Measurements from ENCODE around the gene RNF126.
"Not testable (repeated sequence)": the region's sequence is repeated elsewhere in the genome, so short reads cannot be mapped to it uniquely, and the experiment has no call there.

The RNF126 gene

DNA sequence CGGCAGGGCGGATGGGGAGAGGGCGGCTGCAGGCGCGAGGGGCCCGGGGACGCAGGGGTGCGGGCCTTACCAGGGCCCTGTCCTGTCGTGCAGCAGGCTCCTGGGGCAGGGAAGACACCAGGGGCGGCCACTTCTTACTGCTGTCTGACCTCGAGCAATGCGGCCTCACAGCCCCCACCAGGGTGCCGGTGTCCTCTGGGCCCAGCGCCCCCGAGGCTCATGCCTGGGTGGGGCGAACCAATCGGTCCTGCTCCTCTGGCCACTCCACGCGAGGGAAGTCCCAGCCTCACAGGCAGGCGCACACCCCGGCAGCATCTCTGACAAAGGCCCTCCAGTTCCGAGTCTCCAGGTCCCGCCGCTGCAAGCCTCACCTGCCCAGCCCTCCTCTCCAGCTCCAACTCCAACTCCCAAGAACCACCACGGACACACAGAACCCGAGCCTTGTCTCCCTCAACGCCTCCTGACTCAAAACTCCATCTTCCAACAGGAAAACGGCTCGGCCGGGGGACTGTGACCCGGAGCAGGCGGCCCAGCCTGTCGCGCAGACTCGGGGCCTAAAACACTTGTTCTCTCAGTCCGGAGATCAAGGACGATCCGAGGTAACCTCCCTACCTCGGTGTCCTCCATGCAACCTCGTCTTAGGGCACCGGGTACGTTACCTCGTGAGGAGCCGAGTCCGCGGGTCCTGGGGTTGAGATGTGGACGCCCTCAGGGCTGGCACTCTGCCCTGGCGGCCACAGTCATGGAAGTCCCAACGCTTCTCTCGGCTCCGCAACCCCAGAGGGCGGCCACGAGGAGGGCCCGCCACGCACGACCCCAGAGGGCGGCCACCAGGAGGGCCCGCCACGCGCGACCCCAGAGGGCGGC is 16.9 kb downstream of the RNF126 start:
- DNase-seq, result no peak

DNA sequence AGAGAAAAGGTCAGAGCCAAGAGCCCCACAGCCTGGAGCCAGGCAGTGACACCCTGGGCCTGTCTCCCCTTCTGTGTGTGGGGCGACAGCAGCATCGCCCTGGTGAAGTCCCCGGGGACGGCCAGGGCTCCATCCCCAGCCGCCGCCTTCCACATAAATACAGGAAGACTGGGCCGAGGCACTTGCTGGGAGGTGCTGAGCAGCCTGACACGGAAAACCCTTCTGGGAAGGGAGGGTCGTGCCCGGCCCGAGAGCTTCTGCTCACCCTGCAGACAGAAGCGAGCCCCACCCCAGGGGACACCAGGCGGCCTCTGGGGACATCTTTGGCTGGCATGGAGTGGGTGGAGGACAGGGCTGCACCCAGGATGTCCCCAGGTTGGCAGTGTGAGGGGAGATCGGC is 18.2 kb downstream of the RNF126 start:
- no peak for DNase-seq

DNA sequence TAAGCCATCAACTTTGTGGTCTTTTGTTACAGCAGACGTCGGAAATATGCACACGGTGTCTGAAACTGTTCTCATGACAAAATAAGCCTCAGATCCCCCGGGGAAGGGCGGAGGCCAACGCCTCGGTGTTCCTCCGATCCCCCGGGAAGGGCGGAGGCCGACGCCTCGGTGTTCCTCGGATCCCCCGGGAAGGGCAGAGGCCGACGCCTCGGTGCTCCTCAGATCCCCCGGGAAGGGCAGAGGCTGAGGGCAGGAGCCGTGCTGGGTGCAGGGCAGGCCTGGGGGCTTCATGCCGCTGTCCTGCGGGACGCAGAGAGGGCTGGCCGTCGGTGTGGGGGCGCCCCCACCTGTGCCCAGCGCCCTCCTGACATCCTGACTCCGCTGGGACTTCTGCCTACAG is 18.7 kb downstream of the RNF126 start:
- DNase-seq, result no peak

DNA sequence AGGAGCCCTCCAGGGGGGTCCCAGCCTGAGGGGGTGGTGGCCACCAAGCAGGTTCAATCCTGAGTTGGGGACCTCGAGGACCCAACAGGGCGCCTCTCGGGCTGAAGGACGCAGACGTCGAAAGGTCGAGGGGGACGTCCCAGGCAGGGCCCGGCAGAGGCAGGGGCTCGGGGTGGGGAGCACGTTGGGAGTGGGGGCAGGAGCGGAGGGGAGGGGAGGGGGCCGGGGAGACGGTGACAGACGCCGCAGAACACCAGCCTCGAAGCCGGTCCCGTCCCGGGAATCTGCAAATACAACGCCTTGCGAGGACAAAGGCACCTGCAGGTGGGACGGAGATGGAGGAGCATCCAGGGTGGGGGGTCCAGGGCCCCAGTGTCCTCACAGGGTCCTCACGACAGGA is 19.3 kb downstream of the RNF126 start:
- no peak for DNase-seq

DNA sequence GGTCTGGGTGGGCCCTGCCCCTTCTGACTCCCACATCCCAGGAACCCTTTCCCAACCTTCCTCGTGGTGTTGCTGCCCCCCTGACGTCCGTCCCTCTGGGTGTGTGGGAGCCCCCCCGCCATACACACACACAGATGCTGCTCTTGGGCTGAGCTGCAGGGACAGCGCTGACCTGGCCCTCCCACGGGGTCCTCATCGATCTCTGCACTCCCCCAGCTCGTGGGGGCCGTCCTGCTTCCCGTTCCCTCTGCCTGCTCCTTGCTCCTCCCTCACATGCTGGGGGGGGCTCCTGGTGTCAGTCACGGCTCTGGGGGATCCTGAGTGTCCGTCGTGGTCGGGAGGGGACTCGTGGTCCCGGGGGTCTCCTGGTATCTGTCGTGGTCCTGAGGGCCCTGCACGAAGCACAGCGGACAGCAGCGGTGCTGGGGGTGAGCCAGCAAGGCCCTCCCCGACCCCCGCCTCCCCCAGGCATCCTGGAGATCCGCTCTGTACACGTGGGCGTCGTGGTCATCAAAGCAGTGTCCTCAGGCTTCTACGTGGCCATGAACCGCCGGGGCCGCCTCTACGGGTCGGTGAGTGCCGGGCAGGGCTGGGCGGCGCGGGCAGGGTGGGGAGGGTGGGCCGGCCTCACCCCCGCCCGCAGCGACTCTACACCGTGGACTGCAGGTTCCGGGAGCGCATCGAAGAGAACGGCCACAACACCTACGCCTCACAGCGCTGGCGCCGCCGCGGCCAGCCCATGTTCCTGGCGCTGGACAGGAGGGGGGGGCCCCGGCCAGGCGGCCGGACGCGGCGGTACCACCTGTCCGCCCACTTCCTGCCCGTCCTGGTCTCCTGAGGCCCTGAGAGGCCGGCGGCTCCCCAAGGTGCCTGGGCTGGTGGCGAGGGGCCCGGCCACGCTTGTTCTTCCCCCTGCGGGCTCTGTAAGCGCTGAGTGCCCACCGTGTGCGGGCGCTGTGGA is 20.0 kb downstream of the RNF126 start:
- DNase-seq, result no peak

DNA sequence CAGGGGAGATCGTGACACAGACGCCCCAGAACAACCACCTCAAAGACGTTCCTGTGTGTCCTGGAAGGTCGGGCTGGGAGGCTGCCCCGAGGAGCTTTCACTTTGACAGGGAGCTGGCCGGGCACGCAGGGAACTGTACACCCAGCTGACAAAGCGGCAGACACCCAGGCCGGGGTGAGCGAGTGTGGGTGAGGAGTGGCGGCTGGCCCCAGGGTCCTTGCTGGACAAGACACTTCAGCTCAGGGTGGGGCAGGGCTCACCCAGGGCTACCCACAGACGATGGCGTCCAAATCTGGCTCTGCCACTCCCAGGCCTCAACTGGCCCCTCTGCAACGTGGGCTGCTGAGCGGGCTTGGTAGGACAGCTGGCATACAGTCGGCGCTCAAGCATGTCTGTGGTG is 21.3 kb downstream of the RNF126 start:
- no peak for DNase-seq

DNA sequence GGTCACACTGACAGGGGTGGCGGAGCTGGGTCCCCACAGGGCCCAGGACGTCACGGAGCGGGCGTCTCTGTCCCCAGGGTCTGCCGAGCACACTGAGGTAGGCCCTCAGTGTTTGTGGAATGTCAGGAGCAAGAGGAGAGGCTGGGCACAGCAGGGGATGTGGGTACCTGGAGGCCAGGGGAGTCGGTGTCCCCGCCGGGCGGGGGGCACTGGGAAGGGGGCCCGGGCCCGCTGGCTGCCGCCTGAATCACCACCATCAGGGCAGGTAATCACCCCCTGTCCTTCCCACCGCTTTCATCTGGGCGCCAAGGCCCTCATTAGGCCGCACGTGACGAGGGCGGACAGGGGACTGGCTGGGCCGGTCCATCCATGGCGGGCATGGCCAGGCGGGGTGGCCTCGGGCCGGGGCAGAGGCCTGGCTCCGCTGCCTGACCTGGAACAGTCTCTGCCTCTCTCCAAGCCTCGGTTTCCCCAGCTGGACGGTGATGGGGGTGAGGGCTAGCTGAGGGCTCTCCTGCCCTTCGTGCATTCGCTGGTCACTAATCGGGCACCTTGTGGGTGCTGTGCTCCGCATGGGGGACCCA is 22.3 kb downstream of the RNF126 start:
- DNase-seq, result no peak

DNA sequence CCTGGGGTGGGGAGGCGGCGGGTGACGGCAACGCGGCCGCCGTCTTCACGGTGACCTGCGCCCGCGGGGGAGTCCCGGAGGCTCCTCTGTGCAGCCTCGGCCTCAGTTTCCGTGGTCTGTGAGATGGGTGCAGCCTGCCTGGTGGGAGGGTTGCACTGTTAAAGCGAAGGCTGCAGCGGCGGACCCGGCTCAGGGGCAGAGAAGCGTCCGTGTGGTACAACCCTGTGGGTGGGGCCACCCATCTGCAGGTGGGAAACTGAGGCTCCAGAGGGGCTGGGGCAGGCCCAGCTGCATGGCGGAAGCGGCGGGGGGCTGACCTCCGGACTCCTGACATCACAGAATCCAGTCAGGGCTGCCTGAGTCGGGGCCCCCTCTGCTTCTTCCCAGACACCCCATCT is 22.9 kb downstream of the RNF126 start:
- no peak for DNase-seq

DNA sequence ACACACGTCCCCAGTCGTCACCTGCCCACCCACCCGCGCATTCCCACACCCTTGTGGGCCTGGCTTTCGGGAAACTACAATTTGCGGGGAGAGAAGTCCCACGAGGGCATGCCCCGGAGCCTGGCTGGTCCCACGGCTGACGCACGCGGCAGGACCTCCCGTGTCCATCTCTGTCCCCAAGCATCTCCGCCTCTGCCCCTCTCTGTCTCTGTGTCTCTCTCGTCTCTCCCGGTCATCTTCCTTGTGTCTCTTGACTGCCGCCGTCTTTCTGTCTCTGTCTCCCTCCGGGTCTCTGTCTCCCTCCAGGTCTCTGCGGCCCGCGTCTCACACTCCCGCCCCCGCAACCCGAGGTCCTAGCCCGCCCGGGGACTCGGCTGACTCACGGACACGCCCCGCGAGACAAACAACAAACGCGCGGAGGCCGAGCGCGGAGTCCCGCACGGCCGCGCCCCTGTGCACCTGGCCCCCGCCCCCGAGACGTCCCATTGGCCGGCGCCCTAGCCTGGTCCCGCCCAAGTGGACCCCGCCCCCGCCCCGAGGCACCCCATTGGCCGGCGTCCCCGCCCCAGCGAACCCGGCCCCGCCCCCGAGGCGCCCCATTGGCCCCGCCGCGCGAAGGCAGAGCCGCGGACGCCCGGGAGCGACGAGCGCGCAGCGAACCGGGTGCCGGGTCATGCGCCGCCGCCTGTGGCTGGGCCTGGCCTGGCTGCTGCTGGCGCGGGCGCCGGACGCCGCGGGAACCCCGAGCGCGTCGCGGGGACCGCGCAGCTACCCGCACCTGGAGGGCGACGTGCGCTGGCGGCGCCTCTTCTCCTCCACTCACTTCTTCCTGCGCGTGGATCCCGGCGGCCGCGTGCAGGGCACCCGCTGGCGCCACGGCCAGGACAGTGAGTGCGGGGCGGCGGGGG is 23.5 kb downstream of the RNF126 start, which contains the start of gene FGF22:
Gene FGF22, plus strand, starts transcription at position 627 of the 908 bp plus-strand sequence. Its CDS starts 47 bp downstream, at position 674.
- peak; percentile 96 for DNase-seq

DNA sequence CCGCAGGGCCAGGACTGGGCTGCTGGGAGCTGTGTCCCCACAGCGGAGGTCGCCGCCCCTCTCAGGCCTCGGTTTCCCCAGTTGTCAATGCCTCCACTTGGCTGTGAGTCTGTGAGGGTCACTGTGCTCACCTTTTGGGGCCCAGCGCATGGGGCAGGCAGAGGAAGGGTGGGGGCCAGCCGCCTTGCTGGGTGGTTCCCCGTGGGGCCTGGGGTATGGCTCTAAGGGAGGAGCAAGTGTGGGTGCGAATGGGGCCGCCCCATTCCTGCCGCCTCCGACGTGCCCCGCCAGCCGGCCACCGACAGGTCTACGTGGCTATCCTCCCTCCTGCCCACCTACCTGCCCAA is 24.1 kb downstream of the RNF126 start:
- DNase-seq, result no peak

DNA sequence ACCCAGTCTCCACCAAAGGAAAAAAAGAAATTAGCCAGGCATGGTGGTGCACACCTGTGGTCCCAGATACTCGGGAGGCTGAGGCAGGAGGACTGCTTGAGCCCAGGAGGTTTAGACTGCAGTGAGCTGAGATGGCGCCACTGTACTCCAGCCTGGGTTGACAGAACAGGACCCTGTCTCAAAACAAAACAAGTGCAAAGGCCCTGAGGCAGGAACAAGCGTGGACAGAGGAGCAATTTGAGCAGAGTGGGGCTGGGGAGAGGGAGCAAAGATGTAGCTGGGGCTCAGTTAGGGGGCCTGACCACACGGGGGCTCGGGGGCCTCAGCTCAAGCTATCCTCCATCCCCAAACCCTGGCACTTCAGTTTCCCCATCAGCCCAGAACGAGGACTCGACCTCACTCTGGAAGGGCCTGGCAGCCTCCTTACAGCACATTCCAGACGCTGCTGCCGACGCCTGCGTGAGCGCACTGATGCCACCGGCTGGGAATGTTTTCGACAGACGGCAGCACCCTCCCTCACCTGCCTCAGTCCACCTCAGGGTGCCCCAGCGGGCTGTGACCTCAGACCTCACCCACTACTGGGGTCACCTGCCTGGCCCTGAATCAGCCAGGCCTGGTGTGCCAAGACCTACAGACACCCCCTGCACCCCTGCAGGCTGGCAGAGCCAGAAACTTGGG is 27.9 kb downstream of the RNF126 start:
- DNase-seq, result no peak

DNA sequence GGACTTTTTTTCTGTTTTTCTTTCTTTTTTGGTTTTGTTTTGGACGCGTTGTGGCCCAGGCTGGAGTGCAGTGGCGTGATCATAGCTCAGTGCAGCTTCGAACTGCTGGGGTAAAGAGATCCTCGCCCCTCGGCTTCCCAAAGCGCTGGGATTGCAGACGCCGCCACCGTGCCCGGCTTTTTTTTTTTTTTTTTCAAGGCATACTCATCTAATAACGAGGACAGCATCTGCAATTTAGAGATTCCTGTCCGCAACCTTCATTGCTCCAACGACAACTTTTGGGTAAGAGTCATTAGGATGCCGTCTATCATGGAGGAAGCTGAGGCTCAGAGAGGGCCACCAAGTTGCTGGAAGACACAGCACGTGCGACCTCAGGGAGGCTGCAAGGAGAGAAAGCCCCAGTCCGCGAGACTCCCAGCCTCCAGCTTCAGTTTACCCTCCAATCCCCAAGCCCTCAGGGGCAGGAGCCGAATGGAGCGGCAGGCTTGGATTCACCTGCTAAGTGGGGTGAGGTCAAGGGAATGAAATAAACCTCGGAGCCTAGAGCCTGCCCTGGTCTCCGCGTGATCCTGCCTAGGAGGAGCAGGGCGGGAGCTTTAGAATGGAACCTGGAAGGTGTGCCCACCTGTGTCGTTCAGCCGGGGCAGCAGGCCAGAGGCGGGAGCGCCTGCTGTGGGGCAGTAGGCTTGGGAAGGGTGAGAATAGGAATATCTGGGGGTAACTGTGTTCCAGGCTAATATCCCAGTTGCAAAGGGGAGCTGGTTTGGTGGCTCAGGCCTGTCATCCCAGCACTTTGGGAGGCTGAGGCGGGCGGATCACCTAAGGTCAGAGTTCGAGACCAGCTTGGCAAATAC is 29.0 kb downstream of the RNF126 start:
- no peak for DNase-seq

DNA sequence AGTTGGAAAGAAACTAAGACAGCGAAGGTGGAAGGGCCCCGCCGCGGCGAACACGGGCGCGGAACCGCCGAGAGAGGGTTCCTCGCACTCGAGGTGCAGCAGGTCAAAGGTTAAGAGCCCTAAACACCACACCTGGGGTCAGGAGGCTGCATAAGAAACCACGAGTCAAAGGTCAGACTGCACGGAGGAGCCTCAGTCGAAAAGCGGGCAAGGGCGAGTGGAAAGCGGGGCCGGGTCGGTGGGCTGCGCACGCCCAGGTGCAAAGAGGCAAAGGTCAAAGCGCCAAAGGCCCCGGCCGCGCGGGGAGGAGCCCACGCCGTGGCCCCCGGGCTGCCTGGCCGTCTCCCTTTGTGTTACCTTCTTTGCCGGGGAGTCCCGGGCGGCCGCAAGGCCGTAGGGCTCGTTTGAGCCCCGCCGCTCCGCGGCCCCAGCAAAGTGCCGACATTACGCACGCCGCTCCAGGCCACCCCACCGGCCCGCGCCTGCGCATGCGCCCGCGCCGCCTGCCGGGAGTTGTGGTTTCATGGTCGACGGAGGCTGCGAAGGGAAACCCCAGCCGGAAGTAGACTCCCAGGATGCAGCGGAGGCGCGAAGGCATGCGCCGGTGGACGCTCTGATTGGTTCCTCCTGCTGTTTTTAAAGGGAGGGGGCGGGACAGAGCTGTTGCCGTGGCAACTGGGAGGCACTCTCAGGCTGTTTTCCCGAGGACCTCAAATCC is 29.8 kb downstream of the RNF126 start, which contains the start of gene POLRMT:
Gene POLRMT, minus strand, starts transcription at position 470 of the 718 bp plus-strand sequence. Its CDS starts 25 bp downstream, at position 445.
- DNase-seq, result peak; percentile 98

DNA sequence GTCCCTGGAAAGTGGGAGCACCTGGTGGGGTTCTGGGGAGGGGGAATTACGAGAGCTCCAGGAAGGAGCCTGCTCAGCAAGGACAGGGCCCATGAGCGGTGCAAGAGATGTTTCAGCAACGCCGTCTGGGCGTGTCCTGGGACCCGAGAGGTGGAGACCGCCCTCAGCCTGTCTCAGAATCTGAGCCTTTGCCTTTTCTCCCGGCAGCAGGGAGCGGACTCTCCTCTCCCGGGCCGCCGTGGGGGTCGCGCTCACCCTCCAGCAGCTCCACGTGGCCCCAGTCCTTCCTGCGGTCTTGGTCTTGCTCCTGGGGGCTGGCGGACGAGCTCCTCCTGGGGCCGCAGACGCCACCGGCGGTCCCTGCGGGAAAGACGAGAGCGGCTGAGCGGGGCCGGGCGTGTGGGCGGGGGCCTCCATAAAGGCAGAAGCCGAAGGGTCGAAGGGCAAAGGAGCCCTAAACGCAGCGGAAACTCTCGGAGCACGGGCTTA is 30.4 kb downstream of the RNF126 start:
- DNase-seq, result no peak

DNA sequence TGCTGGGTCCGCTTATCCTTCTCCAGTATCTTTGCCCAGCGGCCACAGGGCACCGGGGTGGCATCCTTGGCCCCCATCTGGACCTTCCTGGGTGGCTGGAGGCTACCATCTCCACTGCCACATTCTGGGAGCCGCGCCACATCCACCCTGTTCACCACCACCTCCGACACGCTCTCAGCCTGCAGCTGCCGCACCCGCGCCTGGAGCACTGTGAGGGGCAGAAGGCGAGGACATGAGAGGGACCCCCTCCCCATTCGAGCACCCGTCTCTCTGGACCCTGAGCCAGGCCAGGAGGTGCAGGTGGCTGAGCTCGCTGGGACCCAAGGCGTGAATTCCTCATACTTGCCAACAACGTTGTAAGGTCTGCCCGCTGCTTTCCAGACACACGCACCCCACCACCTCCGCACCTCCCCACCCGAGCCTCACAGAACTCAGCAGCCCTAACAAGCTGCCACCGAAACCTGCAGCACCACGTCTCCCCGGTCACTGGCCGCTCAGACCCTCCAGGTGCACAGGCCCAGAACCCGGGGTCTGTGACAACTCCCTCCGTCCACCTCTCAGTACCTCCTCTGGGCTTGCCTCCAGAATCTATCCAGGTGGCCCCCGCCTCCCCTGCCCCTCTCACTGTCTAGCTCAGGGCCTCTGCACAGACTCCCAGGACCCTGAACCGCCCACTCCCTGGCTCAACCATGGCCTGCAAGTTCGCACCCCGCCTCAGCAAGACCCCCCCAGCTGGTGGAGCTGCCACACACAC is 32.9 kb downstream of the RNF126 start:
- DNase-seq, result no peak

DNA sequence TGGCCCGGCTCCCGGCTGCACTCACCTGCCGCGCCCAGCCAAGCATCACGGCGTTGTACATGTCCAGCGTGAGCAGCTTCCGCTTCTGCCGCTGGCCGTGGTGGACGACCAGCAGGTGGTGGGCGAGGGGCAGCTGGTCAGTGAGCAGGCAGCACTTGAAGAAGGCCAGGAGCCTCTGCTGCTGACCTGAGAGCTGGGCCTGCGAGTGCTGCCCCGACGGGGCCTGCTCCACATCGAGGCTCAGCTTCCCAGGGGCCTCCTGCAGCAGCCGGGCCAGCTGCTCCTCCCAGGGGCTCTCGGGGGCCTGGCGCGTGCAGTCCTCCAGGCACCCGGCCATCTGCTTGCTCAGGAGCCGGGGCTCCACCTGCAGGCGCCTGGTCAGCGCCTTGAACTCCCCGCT is 33.5 kb downstream of the RNF126 start:
- DNase-seq, result not testable (repeated sequence)

DNA sequence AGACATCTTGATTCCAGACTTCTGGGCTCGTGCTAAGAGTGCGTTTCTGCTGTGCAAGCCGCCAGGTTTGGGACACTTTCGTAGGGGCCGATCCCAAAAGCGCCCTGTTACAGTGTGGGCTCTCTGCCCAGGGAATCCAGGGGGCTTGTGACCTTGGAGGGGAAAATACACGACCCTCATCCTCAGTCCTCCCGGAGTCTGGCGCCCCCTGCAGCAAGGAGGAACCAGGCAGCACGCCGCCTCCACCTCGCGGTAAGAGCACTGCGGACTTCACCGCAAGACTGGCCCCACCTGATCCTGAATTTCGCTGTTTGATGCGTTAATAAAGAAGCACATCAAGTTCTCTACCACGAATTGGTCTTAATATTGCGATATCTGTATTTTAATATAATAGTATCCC is 34.8 kb downstream of the RNF126 start:
- DNase-seq, result no peak

DNA sequence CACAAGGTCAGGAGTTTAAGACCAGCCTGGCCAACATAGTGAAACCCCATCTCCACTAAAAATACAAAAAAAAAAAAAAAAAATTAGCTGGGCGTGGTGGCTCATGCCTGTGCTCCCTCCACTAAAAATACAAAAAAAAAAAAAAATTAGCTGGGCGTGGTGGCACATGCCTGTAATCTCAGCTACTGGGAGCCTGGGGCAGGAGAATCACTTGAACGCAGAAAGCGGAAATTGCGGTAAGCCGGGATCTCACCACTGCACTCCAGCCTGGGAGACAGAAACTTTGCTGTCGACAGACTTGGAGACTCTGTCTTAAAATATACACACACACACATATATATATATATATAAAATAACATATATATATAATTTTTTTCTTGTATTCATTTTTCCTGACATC is 36.4 kb downstream of the RNF126 start:
- DNase-seq, result not testable (repeated sequence)

DNA sequence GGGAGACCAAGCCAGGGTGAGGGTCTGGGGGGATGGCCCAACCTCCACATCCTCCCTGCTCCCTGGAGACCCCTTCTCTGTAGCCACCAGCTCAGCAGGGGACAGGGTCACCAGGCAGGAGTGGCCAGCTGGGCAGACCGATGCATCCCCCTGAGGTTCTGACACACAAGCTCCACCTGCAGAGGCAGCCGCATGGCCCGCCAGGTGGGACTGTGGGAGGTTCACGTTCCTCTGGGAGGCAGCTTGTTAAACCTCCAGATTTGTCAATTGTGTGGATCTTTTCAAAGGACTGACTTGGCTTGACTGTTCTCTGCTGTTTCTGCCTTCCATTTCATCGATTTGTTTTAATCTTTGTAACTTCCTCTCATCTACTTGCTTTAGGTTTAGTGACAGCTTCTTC is 37.8 kb downstream of the RNF126 start:
- no peak for DNase-seq

All from CD4-positive, alpha-beta T cell treated with Interleukin-17A for 1 hour (primary cell).